Measurements from ENCODE around the gene TLX3. TPM values are rescaled to one million over a fixed set of nuclear protein-coding genes. Genes with fewer than 3 reads are reported as not detected.

The TLX3 gene
- total and polyA plus RNA-seq, 7 donors: not detected

GRCh38 chr5:171268700-171269620 lies 40.1 kb upstream of the TLX3 start:
- no peaks in the 10 kb centered on the region for H3K36me3 ChIP-seq
- intact Hi-C loops (cut with DNase I): no loop called here
- H3K4me1 ChIP-seq: no peaks in the 10 kb centered on the region
- H3K9me3 ChIP-seq: no peaks in the 10 kb centered on the region
- H3K4me3 ChIP-seq: no peak overlapping the region
- DNase-seq: no peak
- H3K27me3 ChIP-seq: no peaks in the 10 kb centered on the region
- TF ChIP-seq POLR2A (IDR thresholded peaks at IDR 0.05): no peak
- no peak for TF ChIP-seq CTCF (IDR thresholded peaks at IDR 0.05)
- no peak for TF ChIP-seq POLR2AphosphoS5 (IDR thresholded peaks at IDR 0.05)
- TF ChIP-seq EP300 (IDR thresholded peaks at IDR 0.05): no peak
- H3K27ac ChIP-seq: no peak overlapping the region
- WGBS, 2 donors: 88 to 90% methylated on average over 7 of the region's 7 CpGs

- Histone ChIP-seq H3K4me3 (no peak overlapping the region), H3K36me3 (no peaks in the 10 kb centered on the region), H3K4me1 (no peaks in the 10 kb centered on the region), H3K9me3 (no peaks in the 10 kb centered on the region), H3K27ac (no peak overlapping the region), H3K27me3 (no peaks in the 10 kb centered on the region)
- intact Hi-C loops (cut with DNase I): no loop called here
- TF ChIP-seq CTCF (IDR thresholded peaks at IDR 0.05) (no peak), POLR2AphosphoS5 (IDR thresholded peaks at IDR 0.05) (no peak), POLR2A (IDR thresholded peaks at IDR 0.05) (no peak), EP300 (IDR thresholded peaks at IDR 0.05) (no peak)
- WGBS, 2 donors: 86% methylated on average over 2 of the region's 2 CpGs
- no peak for DNase-seq
These were observed 39.3 kb upstream of the TLX3 start for GRCh38 chr5:171269717-171270116.

GRCh38 chr5:171270136-171270535 lies 38.9 kb upstream of the TLX3 start:
- H3K36me3 ChIP-seq: no peaks in the 10 kb centered on the region
- no peak overlapping the region for H3K4me3 ChIP-seq
- H3K27me3 ChIP-seq: no peaks in the 10 kb centered on the region
- H3K4me1 ChIP-seq: no peaks in the 10 kb centered on the region
- TF ChIP-seq EP300 (IDR thresholded peaks at IDR 0.05) (no peak), POLR2AphosphoS5 (IDR thresholded peaks at IDR 0.05) (no peak), CTCF (IDR thresholded peaks at IDR 0.05) (no peak), POLR2A (IDR thresholded peaks at IDR 0.05) (no peak)
- no peaks in the 10 kb centered on the region for H3K9me3 ChIP-seq
- 93 to 97% methylated on average over 3 of the region's 3 CpGs for WGBS, 2 donors
- no peak overlapping the region for H3K27ac ChIP-seq
- DNase-seq: no peak
- intact Hi-C loops (cut with DNase I): no loop called here

DNA sequence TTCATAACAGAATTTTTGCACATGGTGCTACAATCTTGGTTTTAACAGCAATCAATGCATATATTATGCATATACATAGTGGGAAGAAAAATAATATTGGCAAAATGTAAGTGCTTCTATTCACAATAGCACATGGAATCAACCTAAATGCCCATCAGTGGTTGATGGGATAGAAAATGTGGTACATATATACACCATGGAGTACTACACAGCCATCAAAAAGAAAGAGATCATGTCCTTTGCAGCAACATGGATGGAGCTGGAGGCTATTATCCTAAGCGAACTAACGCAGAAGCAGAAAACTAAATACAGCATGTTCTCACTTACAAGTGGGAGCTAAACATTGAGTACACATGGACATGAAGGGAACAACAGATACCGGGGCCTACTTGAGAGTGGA lies 37.2 kb upstream of the TLX3 start:
- no peak for DNase-seq
- intact Hi-C loops (cut with DNase I): no loop called here
- no peaks in the 10 kb centered on the region for H3K36me3 ChIP-seq
- no peaks in the 10 kb centered on the region for H3K27me3 ChIP-seq
- H3K4me1 ChIP-seq: no peaks in the 10 kb centered on the region
- 97% methylated on average over 3 of the region's 3 CpGs for WGBS, 2 donors
- no peaks in the 10 kb centered on the region for H3K9me3 ChIP-seq
- H3K4me3 ChIP-seq: no peak overlapping the region
- no peak for TF ChIP-seq POLR2A (IDR thresholded peaks at IDR 0.05)
- no peak for TF ChIP-seq POLR2AphosphoS5 (IDR thresholded peaks at IDR 0.05)
- no peak for TF ChIP-seq EP300 (IDR thresholded peaks at IDR 0.05)
- TF ChIP-seq CTCF (IDR thresholded peaks at IDR 0.05): no peak
- H3K27ac ChIP-seq: no peak overlapping the region

All from sigmoid colon (tissue), 7 donors.